ENCODE measurements around the gene PRR7.

- no peak for TF ChIP-seq CTCF (IDR thresholded peaks at IDR 0.05)
- TF ChIP-seq POLR2A (IDR thresholded peaks at IDR 0.05) = peak; percentile 75 to 78
These were observed 50.2 kb downstream of the PRR7 start for GRCh38 chr5:177496727-177497291.
